ENCODE results near the gene SNAI3.

GRCh38 chr16:88730632-88731607 lies 44.6 kb upstream of the SNAI3 start:
- TF ChIP-seq REST (tag by site-specific recombination; IDR thresholded peaks at IDR 0.05): no peak
- no peak for TF ChIP-seq ZNF639 (tag by site-specific recombination; IDR thresholded peaks at IDR 0.05)
- no peak for TF ChIP-seq PATZ1 (tag by site-specific recombination; IDR thresholded peaks at IDR 0.05)
- TF ChIP-seq CTCF (tag by site-specific recombination; IDR thresholded peaks at IDR 0.05): no peak
- TF ChIP-seq HOXA7 (CRISPR knock-in tag; IDR thresholded peaks at IDR 0.05; ENCODE audit: borderline replicate concordance): no peak
- no peak for TF ChIP-seq ZFP41 (tag by site-specific recombination; IDR thresholded peaks at IDR 0.05; ENCODE audit: borderline replicate concordance)
- no peak for TF ChIP-seq ZNF274 (IDR thresholded peaks at IDR 0.05; ENCODE audit: low read length)
- no peak for TF ChIP-seq ZNF274 (tag by site-specific recombination; IDR thresholded peaks at IDR 0.05; ENCODE audit: borderline replicate concordance)
- TF ChIP-seq ZNF416 (tag by site-specific recombination; IDR thresholded peaks at IDR 0.05): no peak
- no peak for TF ChIP-seq ZSCAN5A (tag by site-specific recombination; IDR thresholded peaks at IDR 0.05)
- TF ChIP-seq ZBTB26 (tag by site-specific recombination; optimal IDR thresholded peaks at IDR 0.05): no peak
- no peak for TF ChIP-seq ZBTB6 (tag by site-specific recombination; IDR thresholded peaks at IDR 0.05)
- no peak for TF ChIP-seq ZBTB11 (tag by site-specific recombination; conservative IDR thresholded peaks at IDR 0.05; ENCODE audit: low read depth)
